Bone marrow (tissue), 2 donors: ENCODE measurements around the gene FBP1.
"Not testable (repeated sequence)": the region's sequence is repeated elsewhere in the genome, so short reads cannot be mapped to it uniquely, and the experiment has no call there.

Source experiments
- DNase-seq, 2 donors: peaks; one replicate each; lab custom pipeline; 2025; lab: John Stamatoyannopoulos, UW

FBP1 gene

DNA sequence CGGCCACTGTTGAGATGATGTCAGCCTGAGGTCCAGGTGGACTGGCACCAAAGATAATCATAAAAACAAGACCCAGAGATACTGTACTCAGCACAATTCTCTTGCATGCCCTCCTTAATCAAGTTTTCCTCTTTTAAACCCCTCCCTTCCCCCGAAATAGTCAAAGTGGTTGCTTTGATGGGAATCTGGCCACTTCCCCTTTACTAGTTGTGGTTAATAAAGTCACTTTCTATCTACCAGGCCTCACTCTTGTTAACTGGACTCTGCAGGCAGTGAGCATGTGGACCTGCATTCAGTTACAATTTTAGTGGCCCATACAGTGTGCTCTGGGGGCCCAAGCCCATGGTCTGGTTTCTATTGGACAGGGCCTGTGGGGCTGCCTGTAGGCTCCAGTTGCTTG is 63.2 kb downstream of the FBP1 start:
- no peak for DNase-seq

DNA sequence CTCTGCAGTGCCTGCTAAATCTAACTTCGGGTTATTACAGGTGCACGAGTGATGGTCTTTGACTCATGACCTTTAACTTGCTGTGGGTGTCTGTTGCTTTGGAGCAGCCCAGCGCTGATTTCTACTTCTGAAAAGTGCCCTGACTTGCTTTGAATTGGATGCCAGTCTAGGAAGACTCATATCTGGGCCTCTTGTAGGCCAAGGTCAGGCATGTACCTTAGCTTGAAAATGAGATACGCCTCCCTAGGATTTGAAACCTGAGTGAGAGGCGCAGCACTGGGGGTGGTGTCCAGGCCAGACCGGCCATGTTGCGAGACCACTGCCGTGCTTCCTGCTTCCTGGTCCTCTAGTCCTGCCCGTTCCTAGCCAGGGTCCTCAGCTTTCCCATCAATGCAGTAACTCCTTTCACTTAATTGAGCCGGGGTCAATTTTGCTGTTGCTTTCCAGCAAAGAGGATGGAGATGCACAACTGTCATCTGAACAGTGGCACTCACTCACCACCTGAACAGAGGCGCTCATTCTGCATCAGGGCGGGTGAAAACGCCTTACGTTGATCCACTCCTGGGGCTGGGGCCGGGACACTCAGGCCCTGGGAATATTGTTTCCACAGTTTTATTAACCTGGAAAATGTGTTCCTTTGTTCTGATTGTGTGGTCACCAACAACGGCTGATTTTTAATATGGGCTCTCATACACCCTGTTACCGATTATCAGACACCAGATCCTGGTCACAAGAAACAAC is 70.2 kb downstream of the FBP1 start:
- no peak for DNase-seq

DNA sequence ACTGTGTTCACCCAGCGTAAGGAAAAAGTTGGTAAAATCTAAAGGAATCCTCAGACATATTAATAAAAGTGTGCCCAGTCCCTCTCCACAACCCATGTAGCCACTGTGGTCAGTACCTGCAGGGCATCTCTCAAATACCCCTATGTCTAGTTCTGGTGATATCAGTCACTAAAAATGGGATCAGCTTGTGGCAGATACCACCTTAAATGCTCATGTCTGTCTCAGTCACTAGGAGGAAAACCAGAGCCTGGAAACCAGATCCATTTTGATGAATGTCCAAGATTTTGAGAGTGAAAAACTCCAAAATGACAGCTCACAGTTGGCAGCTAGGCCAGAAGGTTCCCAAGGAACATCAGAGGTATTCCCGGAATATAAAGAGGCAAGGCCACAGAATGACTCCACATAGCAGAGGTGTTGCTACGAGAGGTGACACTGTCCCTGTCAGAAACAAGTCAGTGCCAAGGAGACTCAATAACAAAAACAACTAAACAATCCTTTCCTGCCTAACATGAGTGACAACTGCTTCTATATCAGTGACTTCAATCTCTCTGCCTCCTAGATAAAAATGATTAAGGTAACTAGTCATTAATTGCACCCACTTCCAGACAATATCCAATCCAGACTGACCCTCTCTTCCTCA is 70.9 kb downstream of the FBP1 start:
- DNase-seq, result no peak

DNA sequence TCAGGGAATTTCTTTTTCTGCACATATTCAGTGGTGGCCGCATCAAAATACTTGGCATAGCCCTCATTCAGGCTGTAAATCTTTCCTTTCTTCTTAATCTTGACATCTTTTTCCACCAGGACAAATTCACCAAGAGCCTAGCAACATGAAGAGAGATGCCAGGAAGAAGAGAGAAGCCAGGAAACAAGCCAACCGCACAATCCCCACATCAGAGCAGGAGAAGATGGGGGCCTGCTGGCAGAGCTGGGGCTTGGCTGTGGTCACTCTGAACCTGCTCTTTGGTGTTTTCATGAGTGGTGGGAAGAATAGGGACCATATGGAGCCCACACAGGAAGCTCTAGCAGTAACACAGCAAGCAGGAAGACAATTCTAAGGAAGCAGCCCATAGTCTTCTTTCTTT is 72.0 kb downstream of the FBP1 start:
- no peak for DNase-seq

DNA sequence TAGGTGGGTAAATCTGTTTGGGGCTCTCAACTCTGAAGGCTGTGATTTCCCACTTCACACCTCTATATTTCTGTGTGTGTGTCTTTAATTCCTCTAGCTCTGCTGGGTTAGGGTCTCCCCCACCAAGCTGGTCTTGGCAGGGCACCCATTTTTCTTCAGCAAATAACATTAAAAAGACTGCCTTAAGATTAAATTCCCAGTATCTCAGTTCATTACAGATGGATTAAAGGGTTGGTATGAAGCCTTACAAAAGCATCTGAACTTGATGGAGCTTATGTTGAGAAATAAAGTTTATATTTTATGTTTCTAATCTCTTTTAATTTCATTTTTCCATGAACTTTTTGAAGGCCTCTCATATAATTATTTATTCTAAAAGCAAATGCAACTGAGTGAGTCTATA is 72.8 kb downstream of the FBP1 start:
- DNase-seq, result no peak

DNA sequence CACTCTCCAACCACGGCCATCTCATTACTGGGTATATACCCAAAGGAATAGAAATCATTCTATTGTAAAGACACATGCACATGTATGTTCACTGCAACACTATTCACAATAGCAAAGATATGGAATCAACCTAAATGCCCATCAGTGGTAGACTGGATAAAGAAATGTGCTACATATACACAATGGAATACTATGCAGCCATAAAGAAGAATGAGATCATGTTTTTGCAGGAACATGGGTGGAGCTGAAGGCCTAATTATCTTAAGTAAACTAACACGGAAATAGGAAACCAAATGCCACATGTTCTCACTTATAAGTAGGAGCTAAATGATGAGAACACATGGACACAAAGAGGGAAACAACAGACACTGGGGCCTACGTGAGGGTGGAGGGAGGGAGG is 75.0 kb downstream of the FBP1 start:
- not testable (repeated sequence) for DNase-seq

DNA sequence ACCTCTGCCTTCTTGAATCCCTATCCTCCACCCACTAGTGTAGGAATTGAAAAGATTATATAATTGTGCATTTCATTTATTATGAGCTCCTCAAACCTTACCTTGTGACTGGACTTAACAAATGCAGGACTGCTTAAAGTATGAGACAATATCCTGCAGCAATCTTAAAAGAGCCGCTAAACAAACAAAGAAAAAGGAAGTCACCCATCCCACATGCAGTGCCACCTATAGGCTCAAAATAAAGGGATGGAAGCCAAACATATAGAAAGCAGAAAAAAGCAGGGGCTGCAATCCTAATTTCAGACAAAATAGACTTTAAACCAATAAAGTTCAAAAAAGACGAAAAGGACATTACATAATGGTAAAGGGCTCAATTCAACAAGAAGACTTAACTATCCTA is 75.8 kb downstream of the FBP1 start:
- DNase-seq, result no peak

DNA sequence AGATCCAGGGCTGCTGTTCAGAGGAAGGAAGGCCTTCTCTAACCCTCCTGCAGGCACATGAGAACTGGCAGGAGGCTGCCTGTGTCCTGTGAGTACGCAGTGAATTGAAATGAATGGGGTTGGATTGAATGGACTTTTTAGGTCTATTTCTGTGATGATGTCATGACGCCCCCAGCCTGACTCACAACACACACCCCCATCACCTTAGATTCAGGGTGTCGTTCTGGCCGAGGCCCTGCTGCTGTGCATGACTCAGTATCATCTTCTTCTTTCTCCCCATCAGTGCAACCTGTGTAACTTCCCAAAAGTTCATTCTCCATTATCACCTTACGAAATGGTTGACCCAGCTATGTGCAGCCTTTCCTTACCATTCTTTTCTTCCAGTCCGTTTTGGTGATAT is 79.1 kb downstream of the FBP1 start:
- DNase-seq, result no peak

DNA sequence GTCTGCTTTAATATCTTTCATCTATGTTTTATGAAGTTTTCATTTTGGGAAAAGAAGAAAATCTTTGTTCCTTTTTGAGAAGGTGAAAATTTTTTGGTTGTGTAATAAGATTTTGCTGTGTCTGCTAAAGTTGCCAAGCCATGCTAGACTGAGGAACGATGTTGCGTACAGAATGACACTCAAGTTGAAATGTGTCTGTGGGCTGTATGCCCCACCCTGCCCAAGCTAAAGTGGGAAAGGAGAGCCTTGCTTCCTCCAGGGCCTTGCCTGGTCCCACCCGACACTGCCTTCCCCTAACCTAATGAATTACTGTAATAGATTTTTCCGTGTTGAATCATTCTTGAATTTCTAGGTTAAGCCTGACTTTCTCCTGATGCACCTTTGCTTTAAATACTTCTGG is 81.9 kb downstream of the FBP1 start:
- no peak for DNase-seq

DNA sequence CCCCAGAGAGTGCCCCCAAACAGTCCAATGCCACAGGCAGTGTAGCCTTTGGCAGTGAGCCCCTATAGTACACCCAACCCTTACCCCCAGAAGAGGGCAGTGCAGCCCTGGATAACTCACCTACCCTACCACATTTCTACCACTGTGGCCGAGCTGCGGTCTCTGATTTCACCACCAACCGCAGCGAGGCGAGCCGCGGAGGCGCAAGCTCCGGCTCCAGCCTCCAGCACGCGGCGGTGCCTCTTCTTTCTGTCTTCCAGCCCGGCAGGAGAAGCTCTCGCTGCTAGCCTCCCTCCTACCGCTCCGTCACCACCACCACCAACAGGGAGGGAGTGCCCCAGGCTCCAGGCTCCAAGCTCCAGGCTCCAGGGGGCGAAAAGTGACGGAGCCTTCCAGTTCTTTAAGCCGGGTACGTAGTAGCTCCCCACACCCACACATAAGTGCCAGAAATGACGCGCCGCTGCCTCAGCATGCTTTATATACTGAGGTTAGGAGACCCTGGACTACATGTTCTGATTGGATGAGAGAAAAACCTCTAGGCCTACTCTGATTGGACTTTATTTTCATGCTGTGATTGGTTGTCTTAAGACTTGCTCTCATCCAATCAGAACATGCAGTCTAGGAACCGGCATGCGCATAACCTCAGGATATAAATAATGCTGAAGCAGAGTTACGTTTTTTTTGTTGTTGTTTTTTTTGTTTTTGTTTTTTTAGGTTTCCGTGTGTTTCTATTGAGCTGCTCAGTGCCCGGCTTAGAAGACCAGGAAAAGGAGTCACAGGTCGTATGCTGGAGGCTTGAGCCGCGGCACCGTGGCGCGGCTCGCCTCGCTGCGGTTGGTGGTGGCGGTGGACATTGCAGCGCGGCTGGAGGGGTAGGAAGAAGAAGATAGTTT is 84.6 kb downstream of the FBP1 start, which contains the start of gene PCAT7:
PCAT7 (plus strand) TSS at position 645 of the 893 bp plus-strand sequence.
- no peak for DNase-seq

DNA sequence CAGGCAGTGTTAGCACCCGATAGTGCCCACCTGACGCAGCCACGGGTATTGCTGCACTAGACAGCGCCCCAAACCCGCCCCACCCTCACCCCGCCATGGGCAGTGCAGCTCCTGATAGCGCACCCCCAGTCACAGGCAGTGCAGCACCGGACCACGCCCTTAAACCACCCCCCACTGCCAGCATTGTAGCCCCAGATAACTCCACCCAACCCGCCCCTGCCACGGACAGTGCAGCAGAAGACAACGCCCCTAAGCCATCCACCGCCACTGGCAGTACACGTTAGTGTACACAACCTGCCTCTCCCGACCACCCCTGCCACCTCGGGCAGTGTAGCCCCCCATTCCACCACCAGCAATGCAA is 85.3 kb downstream of the FBP1 start:
- no peak for DNase-seq
